ENCODE data around the gene SLC43A3.

Gene SLC43A3

GRCh38 chr11:57426929-57427726 is at the start of gene SLC43A3:
Gene SLC43A3, minus strand, starts transcription at chr11:57427121. Its CDS starts 949 bp downstream, at chr11:57426172.
- peak; percentile 84 to 88 for DNase-seq

GRCh38 chr11:57476047-57476756 is 49.3 kb upstream of the SLC43A3 start:
- peak; percentile 28 to 43 for DNase-seq

- no peak for DNase-seq
These were observed 48.7 kb upstream of the SLC43A3 start for GRCh38 chr11:57475671-57476046.

GRCh38 chr11:57475191-57475590 is 48.3 kb upstream of the SLC43A3 start:
- no peak for DNase-seq

GRCh38 chr11:57474803-57475115 is 47.8 kb upstream of the SLC43A3 start:
- DNase-seq, result no peak

- DNase-seq, result peak in 1 of 2 donors; percentile 34
These were observed 47.3 kb upstream of the SLC43A3 start for GRCh38 chr11:57474017-57474802.

- no peak for DNase-seq
These were observed 46.4 kb upstream of the SLC43A3 start for GRCh38 chr11:57473285-57473841.

GRCh38 chr11:57471496-57471895 is 44.6 kb upstream of the SLC43A3 start:
- DNase-seq, result no peak

GRCh38 chr11:57469268-57469667 is 42.3 kb upstream of the SLC43A3 start:
- DNase-seq, result no peak

- DNase-seq, result no peak
These were observed 41.4 kb upstream of the SLC43A3 start for GRCh38 chr11:57468276-57468675.

- DNase-seq, result no peak
These were observed 40.7 kb upstream of the SLC43A3 start for GRCh38 chr11:57467508-57468157.

GRCh38 chr11:57466680-57467079 is 39.8 kb upstream of the SLC43A3 start:
- no peak for DNase-seq

- DNase-seq, result no peak
These were observed 37.7 kb upstream of the SLC43A3 start for GRCh38 chr11:57464539-57465181.

- DNase-seq, result no peak
These were observed 37.0 kb upstream of the SLC43A3 start for GRCh38 chr11:57463671-57464538.

GRCh38 chr11:57462597-57462996 is 35.7 kb upstream of the SLC43A3 start:
- DNase-seq, result no peak

- DNase-seq, result no peak
These were observed 35.0 kb upstream of the SLC43A3 start for GRCh38 chr11:57461841-57462489.

- DNase-seq, result no peak
These were observed 34.1 kb upstream of the SLC43A3 start for GRCh38 chr11:57460758-57461749.

GRCh38 chr11:57460022-57460757 is 33.3 kb upstream of the SLC43A3 start, which contains the start of gene RTN4RL2:
Gene RTN4RL2, plus strand, starts transcription at chr11:57460528. Its CDS starts 338 bp downstream, at chr11:57460866.
- DNase-seq, result peak; percentile 44 to 62

Data from stimulated activated CD4-positive, alpha-beta T cell treated with anti-CD3 and anti-CD28 coated beads, Interleukin-2, amount 100 ng/mL, for 24 hours (primary cell).